ENCODE measurements around the gene KYNU.
"Not testable (repeated sequence)": the region's sequence is repeated elsewhere in the genome, so short reads cannot be mapped to it uniquely, and the experiment has no call there.

The KYNU gene

GRCh38 chr2:142920571-142920970 is 43.1 kb downstream of the KYNU start:
- no peak for DNase-seq

DNA sequence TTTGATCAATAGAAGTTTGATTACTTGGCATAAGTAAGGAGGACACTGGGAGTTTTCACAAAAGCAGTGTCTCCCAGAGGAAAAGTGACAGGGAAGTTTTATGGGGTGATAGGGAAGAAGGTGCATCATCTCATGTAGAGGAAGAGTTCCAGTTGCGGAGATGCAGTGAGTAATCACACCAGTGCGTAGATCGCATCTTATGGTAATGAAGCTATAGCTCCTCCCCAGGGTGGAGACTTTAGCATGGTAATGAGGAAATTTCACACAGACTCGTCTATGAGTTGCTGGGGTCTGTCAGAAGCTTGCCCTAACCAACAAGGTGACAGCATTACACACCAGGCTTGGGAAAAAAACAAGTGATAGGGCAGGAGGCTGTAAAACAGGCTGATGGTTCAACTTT is 49.0 kb downstream of the KYNU start:
- no peak for DNase-seq

- DNase-seq = no peak
Observed at GRCh38 chr2:142930835-142931398, 53.5 kb downstream of the KYNU start.

DNA sequence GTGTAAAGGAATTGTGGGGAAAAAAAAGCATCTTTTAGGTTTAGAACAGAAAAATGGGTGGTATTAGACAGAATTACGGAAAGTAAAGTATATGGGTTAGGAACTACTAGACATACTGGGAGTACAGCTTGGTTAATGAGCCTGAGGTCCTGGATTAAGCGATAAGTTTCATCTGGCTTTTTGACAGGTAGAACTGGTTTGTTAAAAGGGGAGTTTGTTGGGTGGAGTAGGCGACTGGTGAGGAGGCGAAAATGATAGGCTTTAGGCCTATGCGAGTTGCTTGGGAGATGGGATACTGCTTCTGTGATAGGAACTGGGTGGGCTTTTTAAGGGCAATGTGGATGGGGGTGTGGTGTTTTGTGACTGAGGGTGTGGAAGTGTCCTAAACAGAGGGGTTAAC is 56.5 kb downstream of the KYNU start:
- no peak for DNase-seq

DNA sequence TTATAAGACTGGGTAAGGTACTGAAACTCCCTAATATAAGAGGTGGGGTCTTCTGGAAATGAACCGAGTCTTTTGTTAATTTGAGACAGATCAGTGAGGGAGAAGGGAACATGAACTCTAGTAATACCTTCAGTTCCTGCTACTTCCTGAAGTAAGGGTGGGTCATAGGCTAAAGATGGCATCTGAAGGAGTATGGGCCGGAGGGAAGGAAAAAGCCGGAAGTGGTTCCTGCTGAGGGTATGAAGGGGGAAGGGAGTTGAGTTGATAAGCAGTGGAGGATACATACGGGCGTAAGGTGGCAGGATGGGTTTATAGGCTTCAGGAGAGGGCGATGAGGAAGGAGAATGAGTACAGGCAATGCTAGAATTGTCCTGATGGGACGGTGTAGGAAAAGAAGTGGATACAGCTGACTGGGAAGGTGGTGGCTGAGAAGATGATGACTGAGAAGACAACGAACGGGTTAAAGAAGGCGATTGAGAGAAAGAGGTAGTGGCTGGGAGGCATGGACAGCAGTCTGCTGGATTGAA is 58.2 kb downstream of the KYNU start:
- no peak for DNase-seq

- DNase-seq = no peak
Observed at GRCh38 chr2:142936629-142937028, 59.2 kb downstream of the KYNU start.

GRCh38 chr2:142937347-142937746 is 59.9 kb downstream of the KYNU start:
- no peak for DNase-seq

DNA sequence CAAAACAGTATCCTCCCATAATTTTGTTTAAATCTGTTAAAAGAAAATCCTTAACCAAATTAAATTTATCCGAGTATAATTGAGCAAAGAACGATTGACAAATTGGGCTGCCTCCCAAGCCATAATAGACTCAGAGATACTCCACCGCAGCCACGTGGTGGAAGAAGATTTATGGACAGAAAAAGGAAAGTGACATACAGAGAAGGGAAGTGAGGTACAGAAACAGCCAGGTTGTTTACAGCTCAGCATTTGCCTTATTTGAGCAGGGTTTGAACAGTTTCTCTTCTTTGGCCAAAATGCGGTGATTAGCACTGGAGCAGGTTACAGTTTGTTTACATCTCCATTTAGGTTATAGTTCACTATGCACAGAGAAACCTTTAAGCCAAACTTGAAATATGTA is 60.8 kb downstream of the KYNU start:
- DNase-seq = no peak

DNA sequence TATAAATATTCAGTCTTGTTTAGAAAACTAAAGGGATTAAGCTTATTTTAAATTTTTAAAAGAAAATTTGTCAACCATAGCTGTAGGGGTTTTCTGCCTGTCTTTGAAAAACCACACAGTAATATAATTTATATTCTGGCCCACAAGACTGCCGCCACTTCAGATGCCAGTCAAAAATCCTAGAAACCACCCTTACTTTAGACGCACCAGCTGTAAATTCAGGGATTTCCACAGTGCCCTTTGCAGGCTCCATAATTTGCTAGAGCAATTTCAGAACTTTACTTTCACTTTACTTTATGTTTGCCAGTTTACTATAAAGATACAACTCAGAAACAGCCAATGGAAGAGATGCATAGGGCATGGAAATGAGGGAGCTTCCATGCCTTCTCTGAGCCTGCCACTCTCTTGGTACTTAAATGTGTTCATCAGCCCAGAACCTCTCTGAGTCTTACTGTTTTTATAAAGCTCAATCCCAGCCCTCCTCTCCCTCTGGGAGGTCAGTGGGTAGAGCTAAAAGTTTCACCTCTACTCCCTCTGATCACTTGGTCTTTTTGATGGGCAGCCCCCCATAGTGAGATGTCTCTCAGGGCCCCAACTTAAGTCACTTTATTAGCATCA is 63.3 kb downstream of the KYNU start:
- no peak for DNase-seq

- DNase-seq = no peak
Observed at GRCh38 chr2:142942690-142943089, 65.2 kb downstream of the KYNU start.

DNA sequence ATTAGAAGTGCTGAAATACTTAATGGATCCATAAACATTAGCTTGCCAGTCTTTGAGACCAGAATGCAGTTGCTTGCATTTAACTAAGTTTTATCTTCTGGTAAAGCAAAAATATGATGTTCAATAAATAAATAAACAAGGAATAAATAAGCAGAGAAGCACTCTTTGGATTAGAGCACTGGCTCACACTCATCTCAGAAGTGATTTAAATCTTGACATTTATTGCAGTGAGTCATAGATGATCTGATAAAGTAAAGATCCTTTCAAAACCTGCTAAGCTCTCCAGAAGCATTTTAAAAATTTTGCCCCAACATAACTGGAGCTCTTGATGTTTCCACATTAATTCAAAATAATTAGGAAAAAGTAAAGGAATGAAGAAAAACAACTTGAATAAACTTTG is 66.8 kb downstream of the KYNU start:
- no peak for DNase-seq

DNA sequence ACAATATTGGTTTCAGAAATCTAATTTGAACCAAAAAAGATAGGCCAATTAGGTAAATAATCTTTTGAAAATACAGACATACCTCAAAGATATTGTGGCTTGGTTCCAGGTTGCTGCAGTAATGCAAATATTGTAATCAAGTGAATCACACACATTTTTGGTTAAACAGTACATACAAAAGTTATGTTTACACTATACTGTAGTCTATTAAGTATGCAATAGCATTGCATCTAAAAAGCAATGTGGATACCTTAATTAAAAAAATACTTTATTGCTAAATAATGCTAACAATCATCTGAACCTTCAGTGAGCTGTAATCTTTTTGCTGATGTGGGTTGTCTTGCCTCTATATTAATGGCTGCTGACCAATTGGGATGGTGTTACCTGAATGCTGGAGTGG is 67.3 kb downstream of the KYNU start:
- no peak for DNase-seq

- no peak for DNase-seq
Observed at GRCh38 chr2:142946941-142947340, 69.5 kb downstream of the KYNU start.

DNA sequence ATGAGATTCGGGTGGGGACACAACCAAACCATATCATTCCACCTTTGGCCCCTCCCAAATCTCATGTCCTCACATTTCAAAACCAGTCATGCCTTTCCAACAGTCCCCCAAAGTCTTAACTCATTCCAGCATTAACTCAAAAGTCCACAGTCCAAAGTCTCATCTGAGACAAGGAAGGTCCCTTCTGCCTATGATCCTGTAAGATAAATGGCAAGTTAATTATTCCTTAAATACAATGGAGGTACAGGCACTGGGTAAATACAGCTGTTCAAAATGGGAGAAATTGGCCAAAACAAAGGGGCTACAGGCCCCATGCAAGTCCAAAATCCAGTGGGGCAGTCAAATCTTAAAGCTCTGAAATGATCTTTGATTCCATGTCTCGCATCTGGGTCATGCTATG is 71.3 kb downstream of the KYNU start:
- DNase-seq = not testable (repeated sequence)

- DNase-seq = not testable (repeated sequence)
Observed at GRCh38 chr2:142950323-142950722, 72.9 kb downstream of the KYNU start.

GRCh38 chr2:142951190-142952007 is 73.9 kb downstream of the KYNU start:
- DNase-seq = no peak

- DNase-seq = no peak
Observed at GRCh38 chr2:142952018-142952417, 74.6 kb downstream of the KYNU start.

- no peak for DNase-seq
Observed at GRCh38 chr2:142952793-142953494, 75.5 kb downstream of the KYNU start.

DNA sequence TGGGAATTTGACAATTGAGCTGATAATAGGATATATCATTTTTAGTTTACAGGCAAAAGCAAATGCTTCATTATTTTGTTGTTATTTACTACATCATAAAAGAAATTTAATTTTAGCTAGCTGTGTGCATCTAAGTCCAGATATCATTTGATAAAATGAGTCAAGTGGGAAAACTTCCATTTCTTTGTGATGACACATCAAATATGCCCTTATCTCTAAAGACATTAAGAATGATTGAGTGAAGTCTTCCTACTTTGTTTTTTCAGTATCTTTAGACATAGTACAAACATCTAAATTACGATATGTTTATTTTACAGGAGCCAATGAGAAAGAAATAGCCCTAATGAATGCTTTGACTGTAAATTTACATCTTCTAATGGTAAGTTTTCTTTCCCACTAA is 77.0 kb downstream of the KYNU start:
- no peak for DNase-seq

DNA sequence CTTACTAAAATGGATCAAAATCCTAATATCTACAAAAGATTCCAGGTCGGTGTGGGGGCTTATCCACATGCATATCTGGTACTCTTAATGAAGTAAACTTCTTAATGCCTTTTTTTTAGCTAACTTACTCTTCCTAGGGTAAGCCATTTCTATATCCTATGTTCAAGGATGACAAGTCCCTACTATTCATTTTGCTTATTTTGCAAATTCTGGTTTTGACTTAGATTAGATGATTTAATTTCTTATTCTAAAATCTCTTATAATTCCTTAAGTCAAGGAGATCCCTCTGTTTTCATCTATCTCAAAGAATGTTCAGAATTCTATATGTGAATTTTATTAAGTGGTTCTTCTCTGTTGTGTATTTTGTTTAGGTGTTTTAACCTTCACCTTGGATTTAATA is 79.7 kb downstream of the KYNU start:
- no peak for DNase-seq

DNA sequence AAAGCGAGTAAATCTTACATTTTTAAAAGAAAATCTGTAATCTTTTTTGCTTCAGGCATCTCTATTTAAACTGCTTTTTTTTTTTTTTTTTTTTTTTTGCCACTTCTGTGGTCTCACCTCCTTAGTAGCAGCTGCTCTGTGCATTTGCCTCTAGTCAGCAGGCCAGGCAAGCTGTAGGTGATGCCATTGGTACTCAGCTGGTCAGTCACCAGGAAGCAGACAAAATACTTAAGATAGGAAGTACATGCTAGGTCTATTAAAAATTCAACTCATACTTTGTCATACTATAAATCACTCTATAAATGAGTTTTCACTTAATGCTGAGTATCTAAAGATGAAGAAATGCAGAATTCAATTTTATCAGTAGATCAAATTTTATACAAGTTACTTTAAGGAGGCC is 83.7 kb downstream of the KYNU start:
- no peak for DNase-seq

DNA sequence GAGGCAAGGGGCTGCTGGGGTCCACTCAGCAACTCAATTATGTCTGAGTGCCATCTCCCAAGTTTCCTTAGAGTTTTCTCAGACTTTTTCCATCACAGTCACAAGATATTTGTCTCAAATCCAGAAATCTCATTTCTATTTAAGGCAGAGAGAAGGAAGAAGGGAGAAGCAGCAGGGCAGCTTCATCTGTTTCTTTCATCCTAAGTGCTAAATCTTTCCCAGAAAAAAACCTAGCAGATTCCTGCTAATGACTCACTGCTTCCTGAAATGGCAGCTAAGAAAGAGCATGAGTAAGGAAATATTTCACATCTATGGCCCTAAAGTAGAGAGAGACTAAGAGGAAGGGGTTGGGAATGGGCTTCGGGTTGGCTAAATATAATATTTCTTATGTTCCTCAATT is 88.0 kb downstream of the KYNU start:
- DNase-seq = no peak

- DNase-seq = no peak
Observed at GRCh38 chr2:142966284-142966683, 88.8 kb downstream of the KYNU start.

GRCh38 chr2:142967060-142967459 is 89.6 kb downstream of the KYNU start:
- DNase-seq = no peak
